OCI-M2 (cell line): Measurements from ENCODE around the gene CCDC71.
A peak's percentile ranks its signal among the peaks of the same experiment; 100 is the strongest.

Experiments used
- DNase-seq: peaks from one replicate; lab custom pipeline; 2025; ENCODE audit not compliant: unreplicated experiment; lab: John Stamatoyannopoulos, UW

CCDC71 gene

DNA sequence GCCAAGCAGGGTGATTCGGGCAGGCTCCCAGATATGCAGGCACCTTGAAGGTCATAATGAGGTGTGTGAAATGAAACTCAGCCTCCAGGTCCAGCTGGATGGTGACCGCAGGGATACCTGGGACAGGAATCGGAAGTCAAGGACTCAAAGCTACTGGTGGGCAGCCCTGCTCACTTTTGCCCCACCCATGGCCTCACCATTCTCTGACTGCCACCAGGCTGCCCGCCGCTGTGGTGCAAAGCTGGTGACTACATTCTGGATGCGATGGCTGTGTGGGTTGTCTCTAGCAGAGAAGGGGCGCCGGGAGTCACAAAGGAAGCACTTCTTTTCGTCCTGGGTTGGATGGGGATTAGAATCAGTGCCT lies 34.1 kb downstream of the CCDC71 start:
- no peak for DNase-seq

DNA sequence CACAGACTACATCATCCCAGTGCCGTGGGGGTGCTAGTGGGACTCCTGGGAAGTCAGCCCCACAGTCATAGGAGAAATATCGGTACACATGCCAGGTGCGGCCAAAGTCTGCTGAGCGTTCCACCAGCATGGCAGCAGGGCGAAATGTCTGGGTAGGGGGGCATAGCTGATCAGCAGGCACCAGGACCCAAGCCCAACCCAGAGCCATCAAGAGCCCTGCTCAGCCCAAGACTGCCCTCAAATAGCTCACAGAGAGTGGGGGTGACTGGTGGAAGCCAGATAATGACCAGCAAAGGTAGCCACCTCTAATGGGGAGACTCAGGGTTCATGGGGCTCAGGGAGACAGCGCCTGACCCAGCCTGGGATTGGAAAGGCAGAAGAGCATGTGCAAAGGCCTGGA lies 34.6 kb downstream of the CCDC71 start:
- DNase-seq: no peak

DNA sequence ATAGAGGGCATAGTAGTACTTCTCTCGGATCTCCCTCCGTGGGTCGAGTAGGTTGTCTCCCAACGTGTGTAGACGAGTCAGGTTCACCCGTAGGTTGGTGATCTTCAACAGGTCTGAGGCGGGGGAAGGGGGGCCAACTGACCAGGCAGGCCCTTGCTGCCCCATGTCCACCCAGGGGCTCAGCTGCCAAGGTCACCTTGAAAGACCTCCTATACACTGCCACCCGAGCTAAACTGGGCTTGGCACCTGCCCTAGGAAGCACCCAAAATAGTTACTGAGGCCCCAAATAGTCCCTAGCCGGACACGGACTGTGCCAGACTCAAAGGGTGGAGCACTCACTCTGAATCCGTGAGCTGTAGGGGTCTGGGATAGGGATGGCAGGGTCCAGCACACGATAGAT lies 35.1 kb downstream of the CCDC71 start:
- DNase-seq: no peak

DNA sequence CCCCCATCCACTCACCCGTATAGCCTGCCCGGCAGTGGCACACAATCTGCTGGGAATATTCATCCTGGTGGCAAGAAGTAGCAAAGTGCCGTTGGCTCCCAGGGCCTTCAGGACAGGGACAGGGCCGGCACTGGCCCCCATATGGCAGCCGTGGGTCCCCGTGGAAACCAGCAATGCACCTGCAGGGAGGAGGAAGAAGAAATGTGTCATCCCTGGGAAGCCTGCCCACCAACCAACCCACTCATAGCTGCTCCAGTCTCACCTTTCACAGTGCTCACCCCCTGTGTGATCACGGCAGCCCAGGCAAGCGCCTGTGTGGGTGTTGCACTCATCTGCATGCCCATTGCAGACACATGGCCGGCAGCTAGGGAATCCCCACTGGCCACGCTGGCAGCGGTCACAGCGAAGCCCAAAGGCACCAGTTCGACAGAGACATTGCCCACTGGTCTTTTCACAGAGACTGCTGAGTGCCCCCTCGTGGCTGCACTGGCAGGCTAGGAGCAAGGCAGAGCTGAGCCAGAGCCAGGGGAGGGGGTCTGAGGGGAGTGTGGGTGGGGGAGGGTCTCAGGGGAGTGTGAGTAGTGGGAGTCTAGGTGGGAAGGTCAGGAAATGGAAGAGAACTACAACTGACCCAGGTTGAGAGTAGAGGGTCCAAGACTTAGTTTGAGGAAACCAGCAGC lies 41.0 kb downstream of the CCDC71 start:
- DNase-seq: no peak

DNA sequence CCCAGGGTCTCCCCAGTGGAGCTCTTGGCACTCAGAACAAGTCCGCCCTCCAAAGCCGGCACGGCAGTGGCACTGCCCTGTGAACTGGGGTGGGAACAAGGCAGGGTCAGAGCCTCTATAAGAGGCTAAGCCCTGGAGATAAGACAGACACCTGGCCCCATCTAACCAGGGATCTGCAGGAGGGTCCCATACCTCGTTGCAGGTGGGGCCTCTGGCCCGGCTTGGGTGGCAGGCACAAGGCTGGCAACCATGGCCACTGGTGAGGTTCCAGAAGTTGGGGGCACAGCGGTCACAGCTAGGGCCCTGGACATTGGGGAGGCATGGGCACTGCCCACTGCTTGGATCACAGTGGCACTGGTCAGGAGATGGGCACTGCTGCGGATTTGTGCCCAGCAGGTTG lies 41.9 kb downstream of the CCDC71 start:
- no peak for DNase-seq

DNA sequence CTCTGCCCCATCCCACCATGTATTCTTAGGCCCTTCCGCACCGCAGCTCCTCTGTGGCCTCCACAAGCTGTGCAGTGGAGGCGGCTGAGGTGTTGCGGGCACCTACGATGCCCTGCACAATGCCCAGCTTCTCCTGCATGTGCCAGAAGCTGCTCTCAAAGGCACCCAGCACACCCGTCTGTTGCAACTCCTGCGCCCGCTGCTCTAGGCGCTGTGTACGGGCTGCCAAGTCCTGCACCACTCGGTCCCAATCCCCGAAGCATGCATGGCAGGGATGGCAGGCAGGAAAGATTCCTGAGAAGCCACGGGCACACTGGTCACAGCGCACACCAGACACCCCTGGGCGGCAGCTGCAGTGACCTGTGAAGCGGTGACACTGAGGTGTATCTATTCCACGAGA lies 42.4 kb downstream of the CCDC71 start:
- DNase-seq: no peak

DNA sequence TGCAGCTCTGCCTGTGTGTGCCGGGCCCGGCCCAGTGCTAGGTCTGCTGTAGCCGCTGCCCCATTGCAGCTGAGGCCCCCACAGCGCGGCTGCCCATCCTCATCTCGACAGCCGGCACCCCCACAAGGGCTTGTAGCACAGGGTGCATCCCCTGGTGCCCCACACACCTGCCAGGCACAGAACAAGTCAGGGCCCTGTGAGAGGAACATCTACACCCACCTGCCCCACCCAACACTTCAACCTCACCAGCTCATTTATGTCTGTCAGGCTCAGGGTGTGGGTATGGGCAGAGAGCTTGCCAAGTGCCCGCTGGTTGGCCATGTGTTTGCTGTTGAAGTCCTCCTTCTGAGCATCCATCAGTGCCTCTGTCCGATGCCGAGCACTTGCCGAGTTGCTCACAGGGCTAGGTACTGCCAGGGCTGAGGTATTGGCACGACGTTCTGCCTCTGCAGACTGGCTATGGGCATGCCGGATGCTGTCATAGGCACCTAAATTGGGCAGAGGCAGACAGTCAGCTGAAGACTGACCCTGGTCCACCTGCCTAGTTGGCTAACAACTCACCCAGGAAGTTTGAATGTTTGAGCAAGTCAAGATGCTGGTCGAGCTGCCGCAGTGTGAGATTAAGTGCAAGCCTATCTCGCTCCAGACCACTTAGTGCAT lies 43.1 kb downstream of the CCDC71 start:
- no peak for DNase-seq

DNA sequence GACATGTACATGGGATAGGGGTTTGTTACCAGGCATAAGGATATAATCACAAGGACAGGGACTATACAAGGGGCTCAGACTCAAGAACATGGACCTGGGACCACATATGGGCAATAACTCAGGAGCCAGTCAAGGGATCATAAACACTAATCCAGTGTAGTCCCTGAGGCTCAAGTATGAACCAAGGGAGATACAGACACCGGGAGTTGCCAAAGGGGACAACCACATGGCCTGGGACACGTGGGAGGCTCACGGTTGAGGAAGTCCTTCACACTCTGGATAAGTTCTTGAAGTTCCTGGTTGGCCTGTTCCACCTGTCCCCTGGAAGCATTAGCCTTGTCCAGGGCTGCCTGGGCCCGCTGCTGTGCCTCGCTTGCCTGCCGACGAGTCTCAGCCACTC lies 43.7 kb downstream of the CCDC71 start:
- DNase-seq: no peak

DNA sequence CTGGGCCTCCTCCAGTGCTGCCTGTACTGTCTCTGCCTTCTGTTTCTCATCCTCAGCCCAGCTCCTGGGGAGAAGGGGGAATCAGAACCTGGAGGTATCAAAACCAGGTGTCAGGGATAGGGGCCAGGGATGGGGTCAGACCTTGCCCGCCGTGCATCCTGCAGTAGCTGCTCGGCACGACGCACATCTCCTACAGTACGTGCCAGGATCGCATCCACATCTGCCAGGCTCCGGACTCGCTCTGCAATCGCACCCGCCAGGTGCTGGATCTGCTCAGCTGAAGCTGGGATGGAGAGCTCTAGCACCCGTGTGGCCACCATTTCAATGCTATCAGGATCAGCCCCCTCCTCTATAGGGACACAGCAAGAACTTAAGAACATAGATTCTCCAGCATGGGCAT lies 44.1 kb downstream of the CCDC71 start:
- DNase-seq: no peak

DNA sequence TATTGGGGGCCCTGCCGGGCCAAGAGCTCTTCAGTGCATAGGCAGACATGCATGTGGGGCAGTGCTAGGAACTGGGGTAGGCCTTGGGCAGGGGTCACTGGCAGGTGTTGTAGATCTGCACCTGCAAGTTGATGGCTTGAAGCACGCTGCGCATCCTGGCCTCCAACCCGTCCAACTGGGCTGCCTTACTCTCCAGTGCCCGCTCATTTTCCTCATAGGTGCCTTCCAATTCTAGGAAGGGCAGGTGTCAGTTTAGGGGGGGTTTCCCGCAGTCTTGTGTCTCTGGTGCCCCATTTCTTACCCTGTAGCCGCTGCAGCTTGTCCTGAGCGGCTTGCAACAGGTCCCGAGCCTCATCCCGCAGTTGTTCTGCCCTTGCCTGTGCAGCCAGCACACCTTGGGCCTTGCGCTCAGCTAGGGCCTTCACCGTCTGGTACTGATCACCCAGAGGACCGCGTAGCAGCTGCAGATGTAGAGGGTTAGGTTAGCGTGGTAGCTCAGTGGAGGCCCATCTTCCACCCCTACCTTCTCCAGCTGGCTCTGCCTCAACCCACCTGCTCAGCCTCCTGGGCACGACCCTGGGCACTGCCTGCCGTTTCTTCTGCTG lies 44.9 kb downstream of the CCDC71 start:
- no peak for DNase-seq

DNA sequence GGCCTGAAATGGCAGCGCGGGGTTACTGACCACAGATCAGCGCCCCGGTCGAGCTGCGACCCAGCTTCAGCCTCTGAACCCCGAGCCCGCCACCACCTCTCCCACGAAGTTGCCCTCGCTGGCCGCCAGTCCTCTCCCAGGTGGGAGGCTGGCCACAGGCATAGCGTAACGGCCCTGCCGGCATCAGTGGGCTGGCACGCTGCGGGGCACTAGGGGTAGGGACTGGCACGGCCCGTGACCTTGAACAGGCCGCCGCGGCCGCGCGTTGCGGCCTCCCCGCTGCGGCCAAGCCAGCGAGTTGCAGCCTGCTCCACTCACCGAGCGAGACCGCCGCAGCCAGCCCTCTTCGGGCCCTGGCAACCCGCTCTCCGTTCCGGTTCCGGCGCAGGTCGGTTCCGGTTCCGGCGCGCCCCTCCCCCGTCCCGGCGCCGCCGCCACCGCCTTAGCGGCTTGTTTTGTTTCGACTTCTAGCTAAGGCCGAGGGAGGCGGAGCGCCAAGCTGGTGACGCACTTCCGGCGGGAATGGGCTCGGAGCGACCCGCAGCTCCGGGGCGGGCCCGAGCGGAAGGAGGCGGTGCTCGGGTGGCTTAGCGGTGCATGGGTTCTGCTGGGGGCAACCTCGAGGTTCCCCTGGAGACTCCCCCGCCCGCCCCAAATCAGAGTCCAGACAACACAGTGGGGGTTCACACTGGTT lies 45.5 kb downstream of the CCDC71 start, which contains the start of gene USP19:
USP19 (minus strand) TSS at position 386 of the 694 bp plus-strand sequence. CDS start 1,678 bp downstream, outside the sequence.
- DNase-seq: peak; percentile 15

DNA sequence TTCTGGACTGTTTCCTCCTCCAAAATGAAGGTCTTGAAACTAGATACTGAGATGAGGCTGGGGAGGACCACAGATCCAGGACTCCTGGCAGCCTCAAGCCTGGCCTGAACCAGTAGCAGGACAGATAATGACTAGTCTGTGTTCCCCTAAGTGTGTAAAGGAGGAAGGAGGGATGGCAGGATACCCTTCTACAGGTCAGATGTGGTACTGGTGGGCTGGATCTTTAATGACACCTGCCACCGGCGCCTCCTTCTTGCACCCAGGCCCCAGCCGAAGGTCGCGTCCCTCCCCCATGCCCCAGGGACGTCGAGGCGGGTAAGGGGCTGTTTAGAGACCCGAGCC lies 46.1 kb downstream of the CCDC71 start:
- no peak for DNase-seq

DNA sequence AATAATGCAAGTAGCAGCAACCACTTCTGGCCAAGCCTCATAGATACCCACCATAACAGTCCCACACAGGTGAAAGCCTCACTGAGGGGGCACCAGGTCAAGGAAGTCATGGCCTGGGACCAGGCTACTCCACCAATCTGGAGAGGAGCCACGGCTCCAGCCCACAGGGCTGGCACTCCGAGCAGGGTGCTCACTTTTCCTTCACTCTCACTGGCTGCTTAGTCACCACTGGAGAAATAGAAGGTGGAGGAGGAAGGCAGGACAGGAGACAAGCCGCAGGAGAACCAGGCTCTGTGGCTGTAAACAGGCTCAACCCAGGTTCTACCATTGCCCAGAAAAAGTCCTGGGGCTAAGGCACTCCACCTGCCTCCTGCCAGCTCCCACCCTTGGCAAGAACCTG lies 46.7 kb downstream of the CCDC71 start:
- no peak for DNase-seq

DNA sequence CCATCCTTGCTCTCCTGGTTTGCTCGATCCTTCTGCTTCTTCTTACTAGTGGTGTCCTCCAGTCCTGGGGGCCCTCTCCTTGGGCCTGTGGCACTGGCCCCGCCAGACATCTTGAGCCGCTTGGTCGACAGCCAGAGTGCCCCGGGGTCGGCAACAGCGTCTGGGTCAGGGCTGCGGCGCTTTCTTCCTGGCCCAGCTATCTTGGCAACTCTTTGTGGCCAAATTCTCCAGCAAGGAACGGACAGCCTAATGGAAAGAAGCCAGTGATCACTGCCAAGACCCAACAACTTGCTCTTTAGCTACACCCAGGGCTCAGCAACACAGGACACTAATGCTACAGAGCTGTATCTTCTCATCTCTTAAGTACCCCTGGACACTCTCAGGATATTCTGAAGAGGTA lies 47.1 kb downstream of the CCDC71 start:
- no peak for DNase-seq
